B cell (primary cell): Measurements from ENCODE around the gene ZNF296. TPM values are rescaled to one million over a fixed set of nuclear protein-coding genes. Genes with fewer than 3 reads are reported as not detected.

ENCODE experiments used
- ATAC-seq: fragments of 200-7000 bp; cut with Tn5 transposase; one replicate; pipeline ENCODE4 v1.10.0; 2021; ENCODE audit warnings: low read depth, mild to moderate bottlenecking, moderate number of reproducible peaks, moderate library complexity
- CTCF ChIA-PET: fragments of 350-600 bp; sonication (Branson Sonifier 250); formaldehyde crosslinking; loops from one replicate; lab custom pipeline; 2021; ENCODE audit warnings: antibody characterized with exemption, inconsistent platforms; lab: Charles Lee
- POLR2A ChIA-PET: fragments of 350-600 bp; sonication (Branson Sonifier 250); formaldehyde crosslinking; loops from one replicate; lab custom pipeline; 2021; ENCODE audit warnings: antibody characterized with exemption; lab: Charles Lee
- DNase-seq: peaks from one replicate; pipeline ENCODE4 v3.0.0; 2013
- H2AFZ ChIP-seq: 2 replicates; pipeline ENCODE4 v1.6.1; 2012; ENCODE audit warnings: mild to moderate bottlenecking, low read depth, low read length; ENCODE audit not compliant: insufficient read depth, poor library complexity, severe bottlenecking
- H3K27ac ChIP-seq, 2 donors: 1 replicate in 1 of 2; 2 replicates in 1 of 2; pipeline ENCODE4 v1.5.1; 2012 to 2013; ENCODE audit warnings: low read length in 2 of 2, mild to moderate bottlenecking in 2 of 2, moderate library complexity in 1 of 2
- H3K27me3 ChIP-seq, 4 experiments: fragments of 200-600 bp in 1 of 4; sonication (generic) in 1 of 4; replicated peaks in 1 of 4; 1 replicate in 2 of 4; 2 replicates in 2 of 4; pipeline versions ENCODE4 v1.6.1 to v1.7.0; 2013 to 2016; ENCODE audit warnings: low read length in 3 of 4, mild to moderate bottlenecking in 2 of 4, mixed read lengths in 1 of 4, moderate library complexity in 1 of 4; ENCODE audit not compliant: insufficient read depth in 4 of 4, control insufficient read depth in 3 of 4; ENCODE audit errors: control extremely low read depth in 1 of 4
- H3K36me3 ChIP-seq, 2 experiments: replicated peaks in 1 of 2; 1 replicate in 1 of 2; 2 replicates in 1 of 2; pipeline versions ENCODE4 v1.6.1 to v1.7.1; 2013; ENCODE audit warnings: low read length in 1 of 2; ENCODE audit not compliant: insufficient read depth in 2 of 2, control insufficient read depth in 1 of 2; ENCODE audit errors: control extremely low read depth in 1 of 2, extremely low read depth in 1 of 2
- H3K4me1 ChIP-seq, 2 donors: fragments of 200-600 bp in 1 of 2; sonication (generic) in 1 of 2; 1 replicate in 1 of 2; 2 replicates in 1 of 2; pipeline versions ENCODE4 v1.5.1 to v1.6.1; 2013 to 2017; ENCODE audit warnings: low read length in 2 of 2; ENCODE audit not compliant: control insufficient read depth in 2 of 2, insufficient read depth in 2 of 2
- H3K4me2 ChIP-seq: replicated peaks from 2 replicates; pipeline ENCODE3; 2012; ENCODE audit warnings: mild to moderate bottlenecking, low read depth, low read length; ENCODE audit not compliant: poor library complexity, severe bottlenecking
- H3K4me3 ChIP-seq, 5 experiments: fragments of 200-600 bp in 1 of 5; sonication (generic) in 1 of 5; 1 replicate in 3 of 5; 2 replicates in 2 of 5; pipeline versions ENCODE4 v1.5.1 to v1.7.0; 2011 to 2016; ENCODE audit warnings: low read length in 4 of 5, mild to moderate bottlenecking in 4 of 5, low read depth in 2 of 5, control low read depth in 1 of 5, moderate library complexity in 1 of 5; ENCODE audit not compliant: insufficient read depth in 1 of 5; ENCODE audit errors: control extremely low read depth in 1 of 5, extremely low read depth in 1 of 5
- H3K79me2 ChIP-seq: fragments of 200-600 bp; sonication (generic); one replicate; pipeline ENCODE4 v1.6.0; 2016; ENCODE audit warnings: low read length; ENCODE audit not compliant: control insufficient read depth, insufficient read depth
- H3K9ac ChIP-seq: fragments of 200-600 bp; sonication (generic); 2 replicates; pipeline ENCODE4 v1.6.1; 2017; ENCODE audit warnings: mild to moderate bottlenecking, low read length, moderate library complexity
- H3K9me3 ChIP-seq, 3 donors: one replicate each; pipeline versions ENCODE4 v1.6.1 to v1.7.1; 2013; ENCODE audit warnings: low read length in 2 of 3; ENCODE audit not compliant: control insufficient read depth in 2 of 3, insufficient read depth in 1 of 3; ENCODE audit errors: control extremely low read depth in 1 of 3
- H4K20me1 ChIP-seq: 2 replicates; pipeline ENCODE4 v1.6.0; 2012; ENCODE audit warnings: mild to moderate bottlenecking, low read length; ENCODE audit not compliant: insufficient read depth, control insufficient read depth, poor library complexity, severe bottlenecking
- H3K27ac Mint-ChIP-seq: one replicate; pipeline ENCODE4 v1.8.0; 2021; ENCODE audit warnings: mixed read lengths
- H3K27me3 Mint-ChIP-seq: one replicate; pipeline ENCODE4 v1.8.0; 2021; ENCODE audit warnings: mixed read lengths
- H3K4me1 Mint-ChIP-seq: one replicate; pipeline ENCODE4 v1.8.0; 2021; ENCODE audit warnings: mixed read lengths
- H3K4me3 Mint-ChIP-seq: one replicate; pipeline ENCODE4 v1.8.0; 2021; ENCODE audit warnings: mixed read lengths
- H3K9me3 Mint-ChIP-seq: one replicate; pipeline ENCODE4 v1.8.0; 2022; ENCODE audit warnings: mixed read lengths; ENCODE audit not compliant: insufficient read depth
- EZH2 ChIP-seq: IDR thresholded peaks from 2 replicates; pipeline ENCODE4 v1.6.1; 2012; ENCODE audit warnings: borderline replicate concordance, low read depth, mild to moderate bottlenecking, moderate library complexity, low read length; ENCODE audit not compliant: insufficient read depth, poor library complexity, severe bottlenecking
- WGBS: methylation state at CpG from one replicate; pipeline ENCODE4 v1.1.5; 2013; ENCODE audit warnings: missing lambda C conversion rate; ENCODE audit not compliant: insufficient coverage; 5-methylcytosine and 5-hydroxymethylcytosine counted together
- intact Hi-C: fragments of 100-400 bp; cut with micrococcal nuclease; formaldehyde crosslinking; loops from one replicate; pipeline ENCODE4 v1.10.0; 2022
- polyA plus RNA-seq: library from polyadenylated mRNA; depleted of rRNA; stranded (reverse); fragments of >200 nt; gene quantifications from 2 replicates; pipeline ENCODE4 v1.2.3, GENCODE V29; 2012
- total RNA-seq, 2 donors: library from RNA; stranded (reverse); fragments of 120-200 nt in 1 of 2; gene quantifications; 1 replicate in 1 of 2; 2 replicates in 1 of 2; pipeline versions ENCODE4 v1.2.3 to v1.2.4, GENCODE V29; 2013 to 2022
- TF ChIP-seq, protein P1 (sequence below): fragments of 200-600 bp; IDR thresholded peaks from one replicate; pipeline ENCODE4 v1.8.0; 2022; ENCODE audit warnings: antibody characterized with exemption, mild to moderate bottlenecking

The ZNF296 gene
- total and polyA plus RNA-seq, 2 donors (not counting 1 experiment from before 2014, with no cell fraction given), result 21.9 to 30.2 TPM

- Histone ChIP-seq H3K4me2 (peak overlapping the region; percentile 32), H3K4me1 (peaks cover 8 to 34% of the 10 kb centered on the region in 2 donors), H3K36me3 (peaks cover 2 to 90% of the 10 kb centered on the region in 2 experiments), H3K27ac (no peak overlapping the region), H4K20me1 (peaks cover 79% of the 10 kb centered on the region), H3K9me3 (no peaks in the 10 kb centered on the region), H3K4me3 (no peak overlapping the region), H3K79me2 (peaks cover 85% of the 10 kb centered on the region), H3K27me3 (no peaks in the 10 kb centered on the region), H2AFZ (no peak overlapping the region), H3K9ac (no peak overlapping the region)
- Mint-ChIP-seq H3K27me3 (no peaks in the 10 kb centered on the region), H3K4me1 (peaks cover 40% of the 10 kb centered on the region), H3K9me3 (no peaks in the 10 kb centered on the region), H3K27ac (peak overlapping the region; percentile 84), H3K4me3 (no peak overlapping the region)
- POLR2A ChIA-PET, result interaction anchor here (0.5 to 1.4 kb wide), 7 partner anchors 12 to 105 kb away, joined by 3 to 6 read pairs (median 5); partner anchors contain the start of genes CLASRP and CLPTM1
- TF ChIP-seq, protein P1, sequence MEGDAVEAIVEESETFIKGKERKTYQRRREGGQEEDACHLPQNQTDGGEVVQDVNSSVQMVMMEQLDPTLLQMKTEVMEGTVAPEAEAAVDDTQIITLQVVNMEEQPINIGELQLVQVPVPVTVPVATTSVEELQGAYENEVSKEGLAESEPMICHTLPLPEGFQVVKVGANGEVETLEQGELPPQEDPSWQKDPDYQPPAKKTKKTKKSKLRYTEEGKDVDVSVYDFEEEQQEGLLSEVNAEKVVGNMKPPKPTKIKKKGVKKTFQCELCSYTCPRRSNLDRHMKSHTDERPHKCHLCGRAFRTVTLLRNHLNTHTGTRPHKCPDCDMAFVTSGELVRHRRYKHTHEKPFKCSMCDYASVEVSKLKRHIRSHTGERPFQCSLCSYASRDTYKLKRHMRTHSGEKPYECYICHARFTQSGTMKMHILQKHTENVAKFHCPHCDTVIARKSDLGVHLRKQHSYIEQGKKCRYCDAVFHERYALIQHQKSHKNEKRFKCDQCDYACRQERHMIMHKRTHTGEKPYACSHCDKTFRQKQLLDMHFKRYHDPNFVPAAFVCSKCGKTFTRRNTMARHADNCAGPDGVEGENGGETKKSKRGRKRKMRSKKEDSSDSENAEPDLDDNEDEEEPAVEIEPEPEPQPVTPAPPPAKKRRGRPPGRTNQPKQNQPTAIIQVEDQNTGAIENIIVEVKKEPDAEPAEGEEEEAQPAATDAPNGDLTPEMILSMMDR, result peak; percentile 90
- TF ChIP-seq EZH2, result no peak
- intact Hi-C loops, result loop anchor here (1.0 to 2.0 kb wide), 5 partner anchors 15 to 156 kb away; partner anchors contain the start of gene CLASRP
- CTCF ChIA-PET, result interaction anchor here (0.5 to 7.0 kb wide), 44 partner anchors 8 to 436 kb away, joined by 3 to 97 read pairs (median 5); partner anchors contain the start of genes CLASRP, CLPTM1, GEMIN7 and PPP1R37
- peak; percentile 88 for ATAC-seq
- DNase-seq, result peak; percentile 90
- 62% methylated on average over 16 of the region's 16 CpGs for WGBS
Observed at GRCh38 chr19:45059258-45059965, 16.9 kb downstream of the ZNF296 start.
